Brain microvascular endothelial cell (primary cell): ENCODE results near the gene BTNL3.

Source experiments
- DNase-seq: peaks from one replicate; pipeline ENCODE4 v3.0.0-alpha.2; 2020
- H3K27ac ChIP-seq: fragments of 250-450 bp; sonication (Bioruptor Pico); 2 replicates; pipeline ENCODE4 v1.5.1; 2020; ENCODE audit warnings: mild to moderate bottlenecking, moderate library complexity
- H3K27me3 ChIP-seq: fragments of 250-450 bp; sonication (Bioruptor Pico); replicated peaks from 2 replicates; pipeline ENCODE4 v1.5.1; 2020; ENCODE audit warnings: mild to moderate bottlenecking
- H3K36me3 ChIP-seq: fragments of 250-450 bp; sonication (Bioruptor Pico); replicated peaks from 2 replicates; pipeline ENCODE4 v1.5.1; 2020; ENCODE audit warnings: mild to moderate bottlenecking
- H3K4me3 ChIP-seq: 2 replicates; pipeline ENCODE4 v1.5.1; 2011; ENCODE audit warnings: low read depth, mild to moderate bottlenecking, control low read depth, low read length, moderate library complexity
- CTCF ChIP-seq: IDR thresholded peaks from 2 replicates; pipeline ENCODE4 v1.5.1; 2011; ENCODE audit warnings: low read depth, mild to moderate bottlenecking, moderate library complexity, low read length, control low read depth, inconsistent platforms; ENCODE audit errors: missing control alignments
- in situ Hi-C: cut with HindIII; loops from 2 replicates; pipeline ENCODE4 v1.10.0; 2017; ENCODE audit warnings: low sequenced_read_pairs, low pct_ligation_motif_present

Gene BTNL3

GRCh38 chr5:180982008-180982741 is 6.5 kb upstream of the BTNL3 start:
- no peaks in the 10 kb centered on the region for H3K27me3 ChIP-seq
- no peaks in the 10 kb centered on the region for H3K36me3 ChIP-seq
- no peak for TF ChIP-seq CTCF
- H3K4me3 ChIP-seq: no peak overlapping the region
- in situ Hi-C loops: no loop called here
- no peak overlapping the region for H3K27ac ChIP-seq
- no peak for DNase-seq

GRCh38 chr5:180988016-180988415 is 630 bp upstream of the BTNL3 start:
- H3K4me3 ChIP-seq: no peak overlapping the region
- DNase-seq: no peak
- no peak for TF ChIP-seq CTCF
- in situ Hi-C loops: no loop called here
- H3K27ac ChIP-seq: no peak overlapping the region
- no peaks in the 10 kb centered on the region for H3K36me3 ChIP-seq
- no peaks in the 10 kb centered on the region for H3K27me3 ChIP-seq

GRCh38 chr5:180990086-180990881 is 1.6 kb downstream of the BTNL3 start:
- DNase-seq: peak; percentile 4
- Histone ChIP-seq H3K27me3 (no peaks in the 10 kb centered on the region), H3K4me3 (no peak overlapping the region), H3K36me3 (no peaks in the 10 kb centered on the region), H3K27ac (no peak overlapping the region)
- no peak for TF ChIP-seq CTCF
- in situ Hi-C loops: no loop called here

- DNase-seq: no peak
- no peak overlapping the region for H3K27ac ChIP-seq
- no peaks in the 10 kb centered on the region for H3K36me3 ChIP-seq
- H3K4me3 ChIP-seq: no peak overlapping the region
- H3K27me3 ChIP-seq: no peaks in the 10 kb centered on the region
- no peak for TF ChIP-seq CTCF
- in situ Hi-C loops: no loop called here
Measured at GRCh38 chr5:180990882-180991242, 2.2 kb downstream of the BTNL3 start.

- no peaks in the 10 kb centered on the region for H3K27me3 ChIP-seq
- in situ Hi-C loops: no loop called here
- no peaks in the 10 kb centered on the region for H3K36me3 ChIP-seq
- no peak overlapping the region for H3K4me3 ChIP-seq
- no peak overlapping the region for H3K27ac ChIP-seq
- DNase-seq: no peak
- TF ChIP-seq CTCF: no peak
Measured at GRCh38 chr5:181001947-181002346, 13.3 kb downstream of the BTNL3 start.
